HL-60 (cell line): ENCODE results near the gene SLC25A26.

Experiments used
- DNase-seq, 2 experiments: peaks; one replicate each; pipeline ENCODE4 v3.0.0-alpha.2; 2010 to 2020; ENCODE audit warnings: low read depth in 1 of 2, low spot score in 1 of 2
- H3K27ac ChIP-seq: fragments of 250-450 bp; sonication (Bioruptor Pico); replicated peaks from 2 replicates; pipeline ENCODE4 v1.5.1; 2020; ENCODE audit warnings: mild to moderate bottlenecking, moderate library complexity
- H3K27me3 ChIP-seq: fragments of 250-450 bp; sonication (Bioruptor Pico); 2 replicates; pipeline ENCODE4 v1.5.1; 2021; ENCODE audit warnings: mild to moderate bottlenecking, moderate library complexity; ENCODE audit not compliant: insufficient read depth, poor library complexity, severe bottlenecking
- H3K4me3 ChIP-seq: replicated peaks from 2 replicates; pipeline ENCODE4 v1.5.1; 2011; ENCODE audit warnings: mild to moderate bottlenecking, control low read depth, low read length; ENCODE audit not compliant: insufficient read depth
- GABPA ChIP-seq: IDR thresholded peaks from 2 replicates; pipeline ENCODE4 v1.6.1; 2012; ENCODE audit warnings: low read depth
- POLR2AphosphoS5 ChIP-seq: IDR thresholded peaks from 2 replicates; pipeline ENCODE4 v1.6.1; 2012; ENCODE audit warnings: low read depth
- SPI1 ChIP-seq: IDR thresholded peaks from 2 replicates; pipeline ENCODE4 v1.6.1; 2012; ENCODE audit warnings: low read depth, mild to moderate bottlenecking, borderline replicate concordance
- TF ChIP-seq, protein P1 (sequence below): IDR thresholded peaks from one replicate; pipeline ENCODE4 v1.5.1; 2011; ENCODE audit warnings: low read length, control low read depth, inconsistent platforms; ENCODE audit not compliant: insufficient read depth
- TF ChIP-seq, protein P2 (sequence below): IDR thresholded peaks from 2 replicates; pipeline ENCODE4 v1.6.1; 2012; ENCODE audit warnings: low read depth; ENCODE audit not compliant: insufficient replicate concordance

SLC25A26 gene

DNA sequence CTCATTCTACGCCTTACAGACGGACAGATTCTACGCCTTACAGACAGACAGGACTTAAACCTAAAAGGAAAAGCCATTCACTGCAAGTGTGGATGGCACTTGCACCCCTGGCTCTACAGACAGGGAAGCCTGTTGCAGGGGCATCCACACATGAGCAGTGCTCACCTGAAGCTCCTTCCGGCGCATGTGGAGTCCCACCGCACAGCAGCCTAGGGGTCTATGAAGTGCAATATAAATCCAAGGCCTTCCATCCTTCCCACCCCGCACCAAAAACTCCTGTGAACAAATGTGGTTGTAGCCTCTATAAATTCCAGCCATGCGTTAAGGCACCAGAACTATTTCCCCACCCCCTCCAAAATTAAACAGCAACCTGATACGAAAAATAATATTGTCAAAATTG lies 158.8 kb downstream of the SLC25A26 start:
- no peak overlapping the region for H3K27ac ChIP-seq
- no peak overlapping the region for H3K4me3 ChIP-seq
- H3K27me3 ChIP-seq = no peaks in the 10 kb centered on the region
- TF ChIP-seq POLR2AphosphoS5 (no peak), GABPA (no peak), SPI1 (no peak)
- TF ChIP-seq, protein P1, sequence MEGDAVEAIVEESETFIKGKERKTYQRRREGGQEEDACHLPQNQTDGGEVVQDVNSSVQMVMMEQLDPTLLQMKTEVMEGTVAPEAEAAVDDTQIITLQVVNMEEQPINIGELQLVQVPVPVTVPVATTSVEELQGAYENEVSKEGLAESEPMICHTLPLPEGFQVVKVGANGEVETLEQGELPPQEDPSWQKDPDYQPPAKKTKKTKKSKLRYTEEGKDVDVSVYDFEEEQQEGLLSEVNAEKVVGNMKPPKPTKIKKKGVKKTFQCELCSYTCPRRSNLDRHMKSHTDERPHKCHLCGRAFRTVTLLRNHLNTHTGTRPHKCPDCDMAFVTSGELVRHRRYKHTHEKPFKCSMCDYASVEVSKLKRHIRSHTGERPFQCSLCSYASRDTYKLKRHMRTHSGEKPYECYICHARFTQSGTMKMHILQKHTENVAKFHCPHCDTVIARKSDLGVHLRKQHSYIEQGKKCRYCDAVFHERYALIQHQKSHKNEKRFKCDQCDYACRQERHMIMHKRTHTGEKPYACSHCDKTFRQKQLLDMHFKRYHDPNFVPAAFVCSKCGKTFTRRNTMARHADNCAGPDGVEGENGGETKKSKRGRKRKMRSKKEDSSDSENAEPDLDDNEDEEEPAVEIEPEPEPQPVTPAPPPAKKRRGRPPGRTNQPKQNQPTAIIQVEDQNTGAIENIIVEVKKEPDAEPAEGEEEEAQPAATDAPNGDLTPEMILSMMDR = no peak
- TF ChIP-seq, protein P2, sequence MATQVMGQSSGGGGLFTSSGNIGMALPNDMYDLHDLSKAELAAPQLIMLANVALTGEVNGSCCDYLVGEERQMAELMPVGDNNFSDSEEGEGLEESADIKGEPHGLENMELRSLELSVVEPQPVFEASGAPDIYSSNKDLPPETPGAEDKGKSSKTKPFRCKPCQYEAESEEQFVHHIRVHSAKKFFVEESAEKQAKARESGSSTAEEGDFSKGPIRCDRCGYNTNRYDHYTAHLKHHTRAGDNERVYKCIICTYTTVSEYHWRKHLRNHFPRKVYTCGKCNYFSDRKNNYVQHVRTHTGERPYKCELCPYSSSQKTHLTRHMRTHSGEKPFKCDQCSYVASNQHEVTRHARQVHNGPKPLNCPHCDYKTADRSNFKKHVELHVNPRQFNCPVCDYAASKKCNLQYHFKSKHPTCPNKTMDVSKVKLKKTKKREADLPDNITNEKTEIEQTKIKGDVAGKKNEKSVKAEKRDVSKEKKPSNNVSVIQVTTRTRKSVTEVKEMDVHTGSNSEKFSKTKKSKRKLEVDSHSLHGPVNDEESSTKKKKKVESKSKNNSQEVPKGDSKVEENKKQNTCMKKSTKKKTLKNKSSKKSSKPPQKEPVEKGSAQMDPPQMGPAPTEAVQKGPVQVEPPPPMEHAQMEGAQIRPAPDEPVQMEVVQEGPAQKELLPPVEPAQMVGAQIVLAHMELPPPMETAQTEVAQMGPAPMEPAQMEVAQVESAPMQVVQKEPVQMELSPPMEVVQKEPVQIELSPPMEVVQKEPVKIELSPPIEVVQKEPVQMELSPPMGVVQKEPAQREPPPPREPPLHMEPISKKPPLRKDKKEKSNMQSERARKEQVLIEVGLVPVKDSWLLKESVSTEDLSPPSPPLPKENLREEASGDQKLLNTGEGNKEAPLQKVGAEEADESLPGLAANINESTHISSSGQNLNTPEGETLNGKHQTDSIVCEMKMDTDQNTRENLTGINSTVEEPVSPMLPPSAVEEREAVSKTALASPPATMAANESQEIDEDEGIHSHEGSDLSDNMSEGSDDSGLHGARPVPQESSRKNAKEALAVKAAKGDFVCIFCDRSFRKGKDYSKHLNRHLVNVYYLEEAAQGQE = no peak
- DNase-seq = no peak

DNA sequence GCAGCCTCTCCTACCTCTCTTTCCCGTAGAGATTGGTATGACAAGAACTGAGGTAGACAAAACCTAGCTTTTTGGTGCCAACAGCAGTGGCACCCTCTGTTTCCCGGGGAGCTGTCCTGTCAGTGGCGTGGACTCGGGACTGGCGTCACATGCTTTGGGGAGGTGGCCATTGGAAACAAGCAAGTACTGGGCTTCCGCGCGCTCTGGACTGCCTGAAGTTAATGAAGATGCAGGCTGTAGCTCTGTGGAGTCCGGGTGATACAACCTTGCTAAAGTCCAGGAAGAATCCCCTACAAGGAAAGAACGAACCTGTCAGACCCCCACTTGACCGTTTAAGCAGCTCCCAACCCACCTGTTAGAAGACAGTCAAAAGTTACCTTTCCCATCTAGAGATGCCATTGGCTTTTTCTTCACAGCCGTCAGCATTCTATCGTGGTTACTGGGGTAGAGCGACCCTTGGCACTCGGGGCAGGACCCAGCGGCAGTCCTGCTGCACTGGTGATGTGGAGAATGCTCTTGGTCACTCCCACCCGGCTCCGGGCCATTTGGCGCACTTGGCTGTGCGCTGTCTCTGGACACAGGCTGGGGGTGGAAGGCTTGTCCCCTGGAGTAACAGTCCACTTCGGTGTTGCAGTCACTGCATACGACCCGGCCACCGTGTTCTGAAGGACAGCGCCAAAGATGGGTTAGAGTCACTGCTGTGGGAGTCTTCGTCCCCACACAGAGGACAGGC lies 159.6 kb downstream of the SLC25A26 start:
- DNase-seq = no peak
- no peak overlapping the region for H3K4me3 ChIP-seq
- no peaks in the 10 kb centered on the region for H3K27me3 ChIP-seq
- H3K27ac ChIP-seq = no peak overlapping the region
- TF ChIP-seq SPI1 (no peak), POLR2AphosphoS5 (no peak), GABPA (no peak)
- TF ChIP-seq, protein P2 = no peak
- TF ChIP-seq, protein P1 = no peak

DNA sequence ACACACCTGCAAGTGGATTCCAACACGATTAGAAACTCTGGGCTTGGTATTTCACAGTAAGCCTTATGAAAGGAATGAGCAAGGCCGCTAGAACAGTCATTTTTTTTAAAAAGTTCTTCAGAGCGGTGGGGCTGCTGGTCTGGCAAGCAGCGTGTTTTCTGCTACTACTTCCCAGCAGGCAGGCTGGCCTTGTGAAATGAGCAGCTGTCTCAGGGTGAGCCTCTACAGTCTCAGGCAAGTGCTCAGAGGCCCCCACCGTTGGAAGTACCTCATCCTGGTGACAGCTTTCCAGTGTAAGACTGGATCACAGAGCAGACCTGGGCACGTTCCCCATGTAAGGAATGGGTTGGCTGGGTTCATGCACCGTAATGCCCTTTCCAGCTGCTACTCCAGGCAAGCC lies 160.8 kb downstream of the SLC25A26 start:
- Histone ChIP-seq H3K27ac (no peak overlapping the region), H3K27me3 (no peaks in the 10 kb centered on the region), H3K4me3 (no peak overlapping the region)
- DNase-seq = no peak
- TF ChIP-seq POLR2AphosphoS5 = no peak
- TF ChIP-seq SPI1 = no peak

DNA sequence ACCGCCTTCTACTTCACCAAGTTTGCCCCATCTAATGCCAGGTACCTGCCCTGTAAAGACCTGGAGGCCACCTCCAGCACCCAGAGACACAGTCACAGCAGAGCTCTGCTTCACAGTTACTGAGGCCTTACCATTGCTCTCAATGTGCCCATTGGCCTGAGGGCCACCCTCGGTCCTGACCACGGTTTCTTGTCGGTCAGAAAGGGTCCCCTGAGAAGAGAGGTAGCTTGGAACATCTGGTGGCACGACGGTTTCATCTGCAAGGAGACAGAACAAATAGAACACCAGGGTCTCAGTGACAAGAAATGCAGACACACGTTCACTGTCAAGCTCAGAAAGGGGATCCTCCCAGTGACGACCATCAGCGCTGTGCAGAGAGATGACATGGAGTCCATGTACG lies 161.3 kb downstream of the SLC25A26 start:
- DNase-seq = no peak
- Histone ChIP-seq H3K27ac (no peak overlapping the region), H3K27me3 (no peaks in the 10 kb centered on the region), H3K4me3 (no peak overlapping the region)
- TF ChIP-seq SPI1 (no peak), POLR2AphosphoS5 (no peak), GABPA (no peak)
- TF ChIP-seq, protein P2 = no peak
- TF ChIP-seq, protein P1 = no peak
